Body of pancreas (tissue), 4 donors: Measurements from ENCODE around the gene ATRIP. TPM values are rescaled to one million over a fixed set of nuclear protein-coding genes. Genes with fewer than 3 reads are reported as not detected.

Experiments used
- ATAC-seq: fragments of 150-250 bp; one replicate; pipeline ENCODE4 v1.9.1; 2016
- DNase-seq, 4 donors: peaks; one replicate each; pipeline ENCODE4 v3.0.0-alpha.2; 2019
- H3K27ac ChIP-seq, 4 donors: fragments of 200-600 bp; sonication (generic); 1 replicate in 3 of 4; 2 replicates in 1 of 4; pipeline versions ENCODE4 v1.5.1 to v1.6.1; 2016 to 2019; ENCODE audit warnings: mild to moderate bottlenecking in 1 of 4, mixed read lengths in 1 of 4, moderate library complexity in 1 of 4
- H3K27me3 ChIP-seq, 2 donors: fragments of 200-600 bp; sonication (generic); one replicate each; pipeline ENCODE4 v1.6.0; 2016; ENCODE audit warnings: mild to moderate bottlenecking in 1 of 2
- H3K36me3 ChIP-seq, 2 donors: fragments of 200-600 bp; sonication (generic); replicated peaks in 1 of 2; 2 replicates each; pipeline ENCODE4 v1.5.1; 2016; ENCODE audit warnings: low read depth in 2 of 2; ENCODE audit not compliant: insufficient read depth in 1 of 2
- H3K4me1 ChIP-seq: fragments of 200-600 bp; sonication (generic); one replicate; pipeline ENCODE4 v1.6.0; 2016
- H3K4me3 ChIP-seq, 2 donors: fragments of 200-600 bp; sonication (generic); 1 replicate in 1 of 2; 2 replicates in 1 of 2; pipeline ENCODE4 v1.5.1; 2016 to 2019
- H3K9me3 ChIP-seq, 3 donors: fragments of 200-600 bp; sonication (generic); 1 replicate in 2 of 3; 2 replicates in 1 of 3; pipeline ENCODE4 v1.5.1; 2016
- POLR2A ChIP-seq, 3 donors: fragments of 450-650 bp; IDR thresholded peaks; one replicate each; pipeline ENCODE4 v1.6.1; 2016; ENCODE audit warnings: antibody characterized with exemption in 3 of 3, mild to moderate bottlenecking in 2 of 3
- WGBS, 2 donors: methylation state at CpG; one replicate each; pipeline ENCODE4 v1.1.5; 2017; 5-methylcytosine and 5-hydroxymethylcytosine counted together
- intact Hi-C: fragments of 100-400 bp; cut with DNase I; formaldehyde crosslinking; loops from one replicate; pipeline ENCODE4 v1.15.1; 2023
- total RNA-seq, 2 donors: library from RNA; depleted of rRNA; stranded (reverse); fragments of >200 nt; gene quantifications; one replicate each; pipeline ENCODE4 v1.1.0, GENCODE V29; 2016
- TF ChIP-seq, protein P1 (sequence below), 7 experiments: fragments of 450-650 bp in 4 of 7; fragments of 200-600 bp in 3 of 7; sonication (generic) in 3 of 7; IDR thresholded peaks; one replicate each; pipeline ENCODE4 v1.5.1; 2016 to 2019; ENCODE audit warnings: antibody characterized with exemption in 7 of 7

ATRIP gene
- total RNA-seq, 2 donors from 2014 or later: 2.6 to 4.3 TPM

DNA sequence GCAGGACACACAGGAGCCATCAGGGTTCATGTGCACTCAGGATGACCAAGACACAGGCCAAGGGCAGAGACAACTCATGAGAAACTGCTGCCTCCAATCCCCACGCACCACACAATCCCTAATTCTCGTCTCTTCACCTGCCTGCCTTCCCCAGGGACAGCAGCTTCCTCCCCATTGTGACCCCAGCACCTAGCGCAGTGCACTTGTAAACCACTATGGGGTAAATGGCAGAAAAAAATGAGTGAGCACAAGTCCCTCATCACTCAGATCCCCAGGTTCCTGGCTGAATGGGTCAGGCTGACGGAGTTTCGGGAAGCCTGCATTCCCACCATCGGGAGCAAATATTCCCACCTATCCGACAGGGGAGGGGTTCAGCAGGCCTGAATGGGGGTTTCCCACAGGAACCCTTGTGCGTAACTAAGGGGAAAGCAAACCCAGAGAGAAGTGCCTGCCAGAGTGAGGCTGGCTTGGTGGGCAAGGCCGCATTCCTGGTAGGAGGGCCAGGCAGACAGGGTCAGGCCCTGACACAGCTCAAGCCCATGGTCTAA lies 35.4 kb upstream of the ATRIP start:
- 92 to 94% methylated on average over 9 of the region's 9 CpGs for WGBS, 2 donors
- Histone ChIP-seq H3K4me1 (no peaks in the 10 kb centered on the region), H3K9me3 (no peaks in the 10 kb centered on the region), H3K4me3 (no peak overlapping the region), H3K27me3 (no peaks in the 10 kb centered on the region), H3K27ac (no peak overlapping the region), H3K36me3 (peaks cover 12 to 25% of the 10 kb centered on the region in 2 donors)
- peak in 2 of 4 donors; percentile 1 to 2 for DNase-seq
- no peak for ATAC-seq
- intact Hi-C loops: no loop called here
- no peak for TF ChIP-seq POLR2A (IDR thresholded peaks at IDR 0.05)
- TF ChIP-seq, protein P1, sequence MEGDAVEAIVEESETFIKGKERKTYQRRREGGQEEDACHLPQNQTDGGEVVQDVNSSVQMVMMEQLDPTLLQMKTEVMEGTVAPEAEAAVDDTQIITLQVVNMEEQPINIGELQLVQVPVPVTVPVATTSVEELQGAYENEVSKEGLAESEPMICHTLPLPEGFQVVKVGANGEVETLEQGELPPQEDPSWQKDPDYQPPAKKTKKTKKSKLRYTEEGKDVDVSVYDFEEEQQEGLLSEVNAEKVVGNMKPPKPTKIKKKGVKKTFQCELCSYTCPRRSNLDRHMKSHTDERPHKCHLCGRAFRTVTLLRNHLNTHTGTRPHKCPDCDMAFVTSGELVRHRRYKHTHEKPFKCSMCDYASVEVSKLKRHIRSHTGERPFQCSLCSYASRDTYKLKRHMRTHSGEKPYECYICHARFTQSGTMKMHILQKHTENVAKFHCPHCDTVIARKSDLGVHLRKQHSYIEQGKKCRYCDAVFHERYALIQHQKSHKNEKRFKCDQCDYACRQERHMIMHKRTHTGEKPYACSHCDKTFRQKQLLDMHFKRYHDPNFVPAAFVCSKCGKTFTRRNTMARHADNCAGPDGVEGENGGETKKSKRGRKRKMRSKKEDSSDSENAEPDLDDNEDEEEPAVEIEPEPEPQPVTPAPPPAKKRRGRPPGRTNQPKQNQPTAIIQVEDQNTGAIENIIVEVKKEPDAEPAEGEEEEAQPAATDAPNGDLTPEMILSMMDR (IDR thresholded peaks at IDR 0.05): no peak

DNA sequence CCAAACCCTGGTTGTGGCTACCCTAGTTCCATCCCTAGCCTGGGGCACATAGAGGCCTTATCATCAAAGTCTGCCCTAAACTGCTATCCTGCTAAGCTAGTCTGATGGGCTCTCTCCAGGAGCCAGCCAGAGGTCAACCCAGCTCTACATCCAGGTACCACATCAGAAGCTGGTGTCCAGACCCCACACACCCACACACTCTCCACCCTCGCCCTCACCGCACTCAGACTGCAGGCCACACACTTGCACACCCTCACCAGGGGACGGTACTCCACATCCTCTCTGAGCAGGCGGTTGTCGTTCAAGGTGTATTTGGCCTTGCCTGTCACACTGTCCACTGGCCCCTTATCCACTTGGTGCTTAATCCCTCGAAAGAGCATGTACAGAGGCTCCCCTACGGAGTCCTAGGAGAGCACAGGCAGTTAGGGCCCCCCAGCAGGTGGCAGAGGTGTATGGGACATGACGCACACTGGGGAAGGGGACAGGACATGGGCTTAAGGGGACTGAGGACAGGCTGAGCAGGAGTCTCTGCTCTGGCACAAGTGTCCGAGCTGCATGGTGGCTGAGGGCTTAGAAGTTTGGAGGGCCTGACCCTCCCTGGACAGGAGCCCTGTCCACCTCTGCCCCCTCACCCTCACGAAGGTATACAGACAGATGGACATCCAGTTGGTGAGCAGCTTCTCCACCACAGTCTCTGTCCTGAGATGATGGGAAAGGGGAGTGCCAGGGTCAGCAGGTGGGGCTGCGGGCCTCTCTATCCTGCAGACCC lies 34.7 kb upstream of the ATRIP start:
- Histone ChIP-seq H3K4me3 (no peak overlapping the region), H3K27ac (no peak overlapping the region), H3K9me3 (no peaks in the 10 kb centered on the region), H3K36me3 (peaks cover 12 to 25% of the 10 kb centered on the region in 2 donors), H3K27me3 (no peaks in the 10 kb centered on the region), H3K4me1 (no peaks in the 10 kb centered on the region)
- ATAC-seq: no peak
- DNase-seq: peak in 3 of 4 donors; percentile 3 to 10 (median 7)
- TF ChIP-seq POLR2A (IDR thresholded peaks at IDR 0.05): no peak
- TF ChIP-seq, protein P1 (IDR thresholded peaks at IDR 0.05): no peak
- intact Hi-C loops: no loop called here
- WGBS, 2 donors: 93 to 95% methylated on average over 6 to 10 of the region's 11 CpGs

DNA sequence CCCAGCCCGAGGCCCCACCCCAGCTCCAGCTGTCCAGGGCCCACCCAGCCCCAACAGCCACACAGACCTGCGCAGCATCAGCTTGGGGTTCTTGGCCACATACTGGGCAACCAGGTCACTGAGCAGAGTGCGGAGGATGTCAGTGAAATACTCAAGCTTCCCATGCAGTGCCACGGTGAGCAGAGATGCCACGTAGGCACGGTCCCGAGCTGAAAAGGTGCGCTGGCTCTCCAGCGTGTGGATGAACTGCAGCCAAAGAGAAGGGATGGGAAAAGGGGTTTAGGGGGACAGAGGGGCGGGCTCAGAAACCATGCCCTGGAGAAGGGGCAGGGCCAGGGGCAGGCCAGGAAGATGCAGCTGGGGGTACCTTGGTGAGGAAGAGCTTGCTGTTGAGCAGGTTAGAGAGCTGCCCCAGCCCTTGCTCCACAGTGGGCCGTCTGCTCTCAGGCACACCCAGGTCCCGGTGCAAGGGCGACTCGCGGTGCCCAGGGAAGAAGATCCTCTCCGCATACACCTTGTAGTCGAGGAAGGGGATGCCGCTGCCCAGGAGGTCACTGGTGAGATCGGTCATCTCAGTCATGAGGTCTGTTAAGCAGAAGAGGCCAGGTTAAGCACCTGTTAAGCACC lies 34.0 kb upstream of the ATRIP start:
- intact Hi-C loops: no loop called here
- WGBS, 2 donors: 94 to 95% methylated on average over 15 to 19 of the region's 19 CpGs
- H3K4me1 ChIP-seq: no peaks in the 10 kb centered on the region
- H3K9me3 ChIP-seq: no peaks in the 10 kb centered on the region
- DNase-seq (peak in 1 of 4 donors; percentile 7), ATAC-seq (no peak)
- no peak overlapping the region for H3K27ac ChIP-seq
- H3K36me3 ChIP-seq: peaks cover 12 to 29% of the 10 kb centered on the region in 2 donors
- TF ChIP-seq, protein P1 (IDR thresholded peaks at IDR 0.05): no peak
- TF ChIP-seq POLR2A (IDR thresholded peaks at IDR 0.05): no peak
- H3K4me3 ChIP-seq: no peak overlapping the region
- H3K27me3 ChIP-seq: no peaks in the 10 kb centered on the region

DNA sequence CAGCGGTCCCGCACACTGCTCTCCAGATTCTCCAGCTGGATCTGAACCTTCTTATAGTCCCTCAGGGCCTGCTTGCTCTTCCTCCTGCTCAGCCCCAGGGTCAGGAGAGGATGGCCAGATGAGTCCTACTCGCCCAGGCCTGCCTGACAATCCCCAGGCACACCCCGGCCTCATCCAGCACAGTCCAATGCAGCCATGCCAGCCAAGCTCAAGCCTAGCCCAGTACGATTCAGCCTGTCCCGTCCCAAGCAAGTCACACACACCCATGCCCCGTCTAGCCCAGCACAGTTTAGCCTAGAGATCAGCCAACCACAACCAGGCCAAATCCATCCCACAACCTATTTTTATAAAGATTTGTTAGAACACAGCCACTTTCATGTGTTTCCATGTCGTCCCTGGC lies 33.5 kb upstream of the ATRIP start:
- Histone ChIP-seq H3K9me3 (no peaks in the 10 kb centered on the region), H3K27ac (no peak overlapping the region), H3K4me1 (no peaks in the 10 kb centered on the region), H3K4me3 (no peak overlapping the region), H3K27me3 (no peaks in the 10 kb centered on the region), H3K36me3 (peaks cover 12 to 31% of the 10 kb centered on the region in 2 donors)
- intact Hi-C loops: no loop called here
- no peak for ATAC-seq
- no peak for TF ChIP-seq POLR2A (IDR thresholded peaks at IDR 0.05)
- TF ChIP-seq, protein P1 (IDR thresholded peaks at IDR 0.05): no peak
- 87 to 90% methylated on average over 5 to 6 of the region's 8 CpGs for WGBS, 2 donors
- DNase-seq: peak in 1 of 4 donors; percentile 8
